SU-DHL-6 (cell line): Measurements from ENCODE around the gene GNB5.

Experiments
- H2AFZ ChIP-seq: fragments of 200-600 bp; sonication (generic); 2 replicates; pipeline ENCODE4 v1.6.1; 2014; ENCODE audit warnings: low read depth, mild to moderate bottlenecking, moderate library complexity, mixed read lengths, antibody characterized with exemption, low read length; ENCODE audit not compliant: severe bottlenecking
- H3F3A ChIP-seq: fragments of 200-600 bp; shearing (Covaris generic); 2 replicates; pipeline ENCODE4 v1.6.0; 2016; ENCODE audit warnings: antibody characterized with exemption, mild to moderate bottlenecking; ENCODE audit not compliant: insufficient read depth
- H3K27ac ChIP-seq: fragments of 200-600 bp; sonication (generic); 2 replicates; pipeline ENCODE4 v1.5.1; 2016; ENCODE audit warnings: low read depth, mild to moderate bottlenecking, low read length, moderate library complexity, mixed read lengths
- H3K27me3 ChIP-seq: fragments of 200-600 bp; sonication (generic), shearing (Covaris generic); 2 replicates; pipeline ENCODE4 v1.6.0; 2014; ENCODE audit warnings: mild to moderate bottlenecking, low read length
- H3K36me3 ChIP-seq: fragments of 200-600 bp; sonication (generic); 2 replicates; pipeline ENCODE4 v1.6.1; 2014; ENCODE audit warnings: mild to moderate bottlenecking, low read length, mixed read lengths
- H3K4me2 ChIP-seq: fragments of 300-600, 200-600 bp; shearing (Covaris generic), sonication (generic); 2 replicates; pipeline ENCODE4 v1.6.0; 2014; ENCODE audit warnings: low read length, low read depth, mild to moderate bottlenecking; ENCODE audit not compliant: poor library complexity, severe bottlenecking
- H3K4me3 ChIP-seq: fragments of 200-600 bp; sonication (generic); 2 replicates; pipeline ENCODE4 v1.5.1; 2014; ENCODE audit warnings: antibody characterized with exemption, low read length, mild to moderate bottlenecking, mixed read lengths; ENCODE audit not compliant: insufficient read depth, poor library complexity, severe bottlenecking
- H3K79me2 ChIP-seq: fragments of 200-600 bp; sonication (generic); 2 replicates; pipeline ENCODE4 v1.6.1; 2014; ENCODE audit warnings: mild to moderate bottlenecking, low read length, moderate library complexity; ENCODE audit not compliant: insufficient read depth
- H3K9ac ChIP-seq: fragments of 200-600 bp; sonication (generic); 2 replicates; pipeline ENCODE4 v1.7.0; 2014; ENCODE audit warnings: mild to moderate bottlenecking, low read length
- H3K9me2 ChIP-seq: fragments of 200-600 bp; sonication (generic); replicated peaks from 2 replicates; pipeline ENCODE4 v1.6.1; 2014; ENCODE audit warnings: low read length; ENCODE audit not compliant: insufficient read depth
- H3K9me3 ChIP-seq: fragments of 200-600 bp; sonication (generic); 2 replicates; pipeline ENCODE4 v1.6.1; 2014; ENCODE audit warnings: low read length, mixed read lengths; ENCODE audit not compliant: insufficient read depth
- H4K20me1 ChIP-seq: fragments of 200-600 bp; sonication (generic); 2 replicates; pipeline ENCODE4 v1.6.1; 2014; ENCODE audit warnings: low read depth, mild to moderate bottlenecking, antibody characterized with exemption, low read length, moderate library complexity, mixed read lengths
- CTCF ChIP-seq: fragments of 200-600 bp; sonication (generic); IDR thresholded peaks from one replicate; pipeline ENCODE4 v1.5.1; 2017; ENCODE audit warnings: antibody characterized with exemption, mild to moderate bottlenecking, low read length, moderate library complexity; ENCODE audit not compliant: insufficient read depth, poor library complexity, severe bottlenecking
- EZH2phosphoT487 ChIP-seq: fragments of 200-600 bp; sonication (generic), shearing (Covaris generic); conservative IDR thresholded peaks from 2 replicates; pipeline ENCODE4 v1.6.1; 2018; ENCODE audit warnings: mild to moderate bottlenecking, antibody characterized with exemption, low read length, moderate library complexity, mixed read lengths

Gene GNB5

GRCh38 chr15:52199271-52199670 is 8.1 kb upstream of the GNB5 start:
- H3K27ac ChIP-seq, result no peak overlapping the region
- H2AFZ ChIP-seq, result no peak overlapping the region
- no peaks in the 10 kb centered on the region for H4K20me1 ChIP-seq
- H3K36me3 ChIP-seq, result no peaks in the 10 kb centered on the region
- no peak overlapping the region for H3K4me3 ChIP-seq
- no peaks in the 10 kb centered on the region for H3F3A ChIP-seq
- TF ChIP-seq CTCF (no peak), EZH2phosphoT487 (no peak)
- H3K9me2 ChIP-seq, result no peaks in the 10 kb centered on the region
- no peaks in the 10 kb centered on the region for H3K79me2 ChIP-seq
- no peak overlapping the region for H3K4me2 ChIP-seq
- no peaks in the 10 kb centered on the region for H3K27me3 ChIP-seq
- no peaks in the 10 kb centered on the region for H3K9me3 ChIP-seq
- no peak overlapping the region for H3K9ac ChIP-seq

- Histone ChIP-seq H3K79me2 (no peaks in the 10 kb centered on the region), H3K4me2 (no peak overlapping the region), H3F3A (no peaks in the 10 kb centered on the region), H3K36me3 (no peaks in the 10 kb centered on the region), H3K4me3 (no peak overlapping the region), H3K27me3 (no peaks in the 10 kb centered on the region), H3K9ac (no peak overlapping the region), H3K27ac (no peak overlapping the region), H4K20me1 (no peaks in the 10 kb centered on the region), H3K9me3 (no peaks in the 10 kb centered on the region), H3K9me2 (no peaks in the 10 kb centered on the region), H2AFZ (no peak overlapping the region)
- no peak for TF ChIP-seq EZH2phosphoT487
- no peak for TF ChIP-seq CTCF
Measured at GRCh38 chr15:52196891-52197290, 5.7 kb upstream of the GNB5 start.

DNA sequence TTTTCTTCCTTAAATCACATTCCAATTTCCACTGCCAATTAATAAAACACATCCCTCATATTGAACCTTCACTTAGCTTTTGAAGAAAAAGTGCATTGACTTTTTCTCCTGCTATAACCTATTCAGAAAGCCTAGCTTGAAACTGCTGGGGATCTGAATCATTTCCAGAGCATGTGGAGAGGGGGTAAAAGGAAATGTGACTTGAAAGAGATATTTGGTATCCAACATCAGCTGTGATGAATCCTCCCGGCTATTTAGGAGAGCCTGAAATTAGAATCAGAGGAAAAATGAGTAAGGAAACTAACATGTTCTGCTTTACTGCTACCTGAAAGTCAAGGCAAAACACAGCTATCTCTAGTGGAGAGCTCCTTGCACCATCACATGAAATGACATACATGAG is 2.6 kb upstream of the GNB5 start:
- Histone ChIP-seq H3K9ac (no peak overlapping the region), H3K9me2 (no peaks in the 10 kb centered on the region), H2AFZ (no peak overlapping the region), H3K9me3 (no peaks in the 10 kb centered on the region), H3K4me2 (no peak overlapping the region), H3F3A (no peaks in the 10 kb centered on the region), H3K4me3 (no peak overlapping the region), H3K27ac (no peak overlapping the region), H3K36me3 (no peaks in the 10 kb centered on the region), H4K20me1 (no peaks in the 10 kb centered on the region), H3K27me3 (no peaks in the 10 kb centered on the region), H3K79me2 (no peaks in the 10 kb centered on the region)
- TF ChIP-seq CTCF, result no peak
- TF ChIP-seq EZH2phosphoT487, result no peak

DNA sequence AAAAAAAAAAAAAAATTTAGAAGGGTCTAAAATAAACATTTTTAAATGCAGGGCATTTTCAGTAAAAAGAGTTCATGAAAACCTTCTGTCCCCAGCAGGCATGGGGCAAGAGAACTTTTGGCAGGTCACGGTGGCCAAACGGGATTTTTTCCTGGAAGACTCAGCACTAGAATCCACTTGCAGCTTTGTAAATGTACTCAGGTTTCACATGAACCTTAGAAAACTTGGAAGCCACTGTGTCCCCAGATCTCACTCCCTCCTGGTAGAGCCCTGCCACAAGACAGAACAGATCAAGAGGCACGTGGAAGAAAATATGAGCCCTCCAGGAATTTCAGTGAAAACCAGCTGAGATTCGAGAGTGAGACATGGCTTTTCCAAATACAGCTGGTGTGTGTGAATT is 2.1 kb upstream of the GNB5 start:
- H3K4me3 ChIP-seq, result no peak overlapping the region
- H3K27me3 ChIP-seq, result no peaks in the 10 kb centered on the region
- no peak for TF ChIP-seq CTCF
- TF ChIP-seq EZH2phosphoT487, result no peak
- no peaks in the 10 kb centered on the region for H3F3A ChIP-seq
- no peak overlapping the region for H3K27ac ChIP-seq
- no peaks in the 10 kb centered on the region for H3K36me3 ChIP-seq
- no peak overlapping the region for H3K4me2 ChIP-seq
- H4K20me1 ChIP-seq, result no peaks in the 10 kb centered on the region
- no peak overlapping the region for H2AFZ ChIP-seq
- no peak overlapping the region for H3K9ac ChIP-seq
- no peaks in the 10 kb centered on the region for H3K9me3 ChIP-seq
- H3K9me2 ChIP-seq, result no peaks in the 10 kb centered on the region
- H3K79me2 ChIP-seq, result no peaks in the 10 kb centered on the region
